GM12878 (cell line): ENCODE data around the gene MRPS9. TPM values are rescaled to one million over a fixed set of nuclear protein-coding genes. Genes with fewer than 3 reads are reported as not detected.

Source experiments
- ATAC-seq: fragments of 200-7000 bp; cut with Tn5 transposase; 3 replicates; pipeline ENCODE4 v1.9.1; 2020; ENCODE audit warnings: mild to moderate bottlenecking, moderate library complexity
- BruUV-seq: library from RNA; stranded (reverse); fragments of 400-500 nt; replicated peaks from 2 replicates; lab custom pipeline; 2021; lab: Mats Ljungman, UMichigan
- CTCF ChIA-PET: fragments of 300-600 bp; sonication (Branson Sonifier 250); formaldehyde crosslinking; extraction: SDS; loops from one replicate; lab custom pipeline; 2021; ENCODE audit warnings: inconsistent platforms; lab: Yijun Ruan, JAX
- POLR2A ChIA-PET: fragments of 350-600 bp; formaldehyde crosslinking; extraction: SDS; loops from one replicate; lab custom pipeline; 2021; ENCODE audit warnings: inconsistent platforms; lab: Charles Lee
- RAD21 ChIA-PET: fragments of 300-600 bp; sonication (Branson Sonifier 250); formaldehyde crosslinking; loops from one replicate; lab custom pipeline; 2023; ENCODE audit warnings: antibody characterized with exemption; ENCODE audit not compliant: unreplicated experiment; lab: Charles Lee
- SMC1A ChIA-PET: fragments of 300-600 bp; sonication (Branson Sonifier 250); formaldehyde crosslinking; loops from one replicate; lab custom pipeline; 2023; ENCODE audit not compliant: unreplicated experiment, uncharacterized antibody; lab: Charles Lee
- DNase-seq: peaks from one replicate; pipeline ENCODE4 v3.0.0-alpha.2; 2011; ENCODE audit warnings: low read depth, low spot score
- FAIRE-seq: peaks from 3 replicates; lab custom pipeline; 2011; peaks lifted over from hg19 to GRCh38; lab: Jason Lieb, UNC
- H2AFZ ChIP-seq: 2 replicates; pipeline ENCODE4 v1.6.0; 2011; ENCODE audit warnings: low read depth, low read length, control low read depth; ENCODE audit not compliant: control insufficient read depth
- H3K27ac ChIP-seq: 2 replicates; pipeline ENCODE4 v1.5.1; 2011; ENCODE audit warnings: control low read depth; ENCODE audit not compliant: control insufficient read depth, insufficient read depth
- H3K27me3 ChIP-seq, 2 experiments: replicated peaks in 1 of 2; 2 replicates each; pipeline versions ENCODE4 v1.6.0 to v1.6.1; 2011; ENCODE audit warnings: low read length in 1 of 2; ENCODE audit not compliant: control insufficient read depth in 2 of 2, insufficient read depth in 2 of 2
- H3K36me3 ChIP-seq, 2 experiments: 2 replicates each; pipeline ENCODE4 v1.5.1; 2011; ENCODE audit warnings: low read length in 1 of 2; ENCODE audit not compliant: control insufficient read depth in 2 of 2, insufficient read depth in 2 of 2
- H3K4me1 ChIP-seq: 2 replicates; pipeline ENCODE4 v1.6.1; 2011; ENCODE audit warnings: mild to moderate bottlenecking, low read length, moderate library complexity, mixed read lengths; ENCODE audit not compliant: control insufficient read depth, insufficient read depth
- H3K4me2 ChIP-seq: 2 replicates; pipeline ENCODE4 v1.6.0; 2011; ENCODE audit warnings: control low read depth; ENCODE audit not compliant: control insufficient read depth, insufficient read depth
- H3K4me3 ChIP-seq: fragments of 200-600 bp; sonication (generic); 2 replicates; pipeline ENCODE4 v1.5.1; 2016
- H3K79me2 ChIP-seq: 2 replicates; pipeline ENCODE4 v1.6.0; 2011; ENCODE audit warnings: low read length; ENCODE audit not compliant: control insufficient read depth, insufficient read depth
- H3K9ac ChIP-seq: 2 replicates; pipeline ENCODE4 v1.8.0; 2011; ENCODE audit warnings: low read length, control low read depth, mixed read lengths; ENCODE audit not compliant: control insufficient read depth, insufficient read depth
- H3K9me3 ChIP-seq: replicated peaks from 3 replicates; pipeline ENCODE4 v1.5.1; 2011; ENCODE audit warnings: mild to moderate bottlenecking, low read length; ENCODE audit not compliant: control insufficient read depth, insufficient read depth
- H4K20me1 ChIP-seq: 2 replicates; pipeline ENCODE4 v1.6.0; 2011; ENCODE audit not compliant: control insufficient read depth, insufficient read depth
- ATF7 ChIP-seq: fragments of 450-650 bp; IDR thresholded peaks from 2 replicates; pipeline ENCODE4 v1.6.1; 2016; ENCODE audit warnings: low read depth, mild to moderate bottlenecking
- CBX3 ChIP-seq: fragments of 200-600 bp; sonication (generic); IDR thresholded peaks from 2 replicates; pipeline ENCODE4 v1.6.1; 2016; ENCODE audit warnings: low read depth, borderline replicate concordance
- CHD4 ChIP-seq: fragments of 200-600 bp; sonication (generic); IDR thresholded peaks from 2 replicates; pipeline ENCODE4 v1.6.1; 2016; ENCODE audit warnings: mild to moderate bottlenecking
- E4F1 ChIP-seq: fragments of 450-650 bp; IDR thresholded peaks from 2 replicates; pipeline ENCODE4 v1.6.1; 2018; ENCODE audit warnings: borderline replicate concordance, mild to moderate bottlenecking; ENCODE audit not compliant: partially characterized antibody
- EGR1 ChIP-seq, 2 experiments: IDR thresholded peaks; 1 replicate in 1 of 2; 2 replicates in 1 of 2; pipeline ENCODE4 v1.6.1; 2011 to 2012; ENCODE audit warnings: low read depth in 2 of 2, low read length in 2 of 2, borderline replicate concordance in 1 of 2, mild to moderate bottlenecking in 1 of 2, moderate library complexity in 1 of 2
- FOXK2 ChIP-seq: fragments of 450-650 bp; IDR thresholded peaks from 2 replicates; pipeline ENCODE4 v1.6.1; 2017; ENCODE audit warnings: mild to moderate bottlenecking, moderate library complexity
- FOXM1 ChIP-seq: IDR thresholded peaks from 2 replicates; pipeline ENCODE4 v1.6.1; 2012; ENCODE audit warnings: low read depth, mild to moderate bottlenecking, inconsistent platforms, low read length, moderate library complexity
- GABPA ChIP-seq: IDR thresholded peaks from 2 replicates; pipeline ENCODE4 v1.6.1; 2014; ENCODE audit warnings: antibody characterized with exemption, low read depth, mild to moderate bottlenecking, inconsistent platforms
- IKZF2 ChIP-seq, 2 experiments: fragments of 450-650 bp; IDR thresholded peaks; 2 replicates each; pipeline ENCODE4 v1.6.1; 2017; ENCODE audit warnings: mild to moderate bottlenecking in 2 of 2, moderate library complexity in 2 of 2
- IRF4 ChIP-seq: IDR thresholded peaks from 2 replicates; pipeline ENCODE4 v1.6.1; 2011; ENCODE audit warnings: low read depth, low read length
- JUNB ChIP-seq: IDR thresholded peaks from 2 replicates; pipeline ENCODE4 v1.6.1; 2016; ENCODE audit warnings: antibody characterized with exemption, mild to moderate bottlenecking
- PKNOX1 ChIP-seq: fragments of 450-650 bp; IDR thresholded peaks from 2 replicates; pipeline ENCODE4 v1.6.1; 2016; ENCODE audit warnings: mild to moderate bottlenecking
- PML ChIP-seq: IDR thresholded peaks from 2 replicates; pipeline ENCODE4 v1.6.1; 2012; ENCODE audit warnings: low read length, inconsistent platforms
- RBBP5 ChIP-seq: fragments of 200-600 bp; sonication (generic); conservative IDR thresholded peaks from 2 replicates; pipeline ENCODE4 v1.6.1; 2016
- YY1 ChIP-seq: IDR thresholded peaks from 2 replicates; pipeline ENCODE4 v1.6.1; 2011; ENCODE audit warnings: low read depth, mild to moderate bottlenecking, low read length
- ZBTB4 ChIP-seq: fragments of 450-650 bp; formaldehyde crosslinking; IDR thresholded peaks from 2 replicates; pipeline ENCODE4 v1.4.0; 2022; ENCODE audit warnings: mild to moderate bottlenecking, moderate library complexity
- ZNF622 ChIP-seq: fragments of 450-650 bp; IDR thresholded peaks from 2 replicates; pipeline ENCODE4 v1.6.1; 2017; ENCODE audit warnings: mild to moderate bottlenecking, inconsistent platforms
- WGBS: methylation state at CpG from one replicate; pipeline ENCODE4 v1.1.6; 2016; ENCODE audit warnings: low lambda C conversion rate; ENCODE audit not compliant: insufficient replicate concordance, insufficient coverage; ENCODE audit errors: missing lambda C conversion rate; 5-methylcytosine and 5-hydroxymethylcytosine counted together
- in situ Hi-C: fragments of 300-500 bp; cut with MboI; formaldehyde crosslinking; loops from 9 replicates; pipeline ENCODE4 v1.14.3; 2018; ENCODE audit warnings: mixed read lengths
- intact Hi-C: fragments of 100-400 bp; cut with micrococcal nuclease; formaldehyde crosslinking; loops from one replicate; pipeline ENCODE4 v1.14.2; 2022; ENCODE audit not compliant: unreplicated experiment
- polyA plus RNA-seq, 11 experiments: library from polyadenylated mRNA; depleted of rRNA in 4 of 11; unstranded in 6 of 11; stranded (reverse) in 5 of 11; fragments of >200 nt; fragmentation: Nextera tagmentation in 4 of 11; fragmentation: Illumina TruSeq in 1 of 11; extraction: Ambion mirVana in 4 of 11; extraction: Trizol in 1 of 11; gene quantifications; 1 replicate in 1 of 11; 2 replicates in 10 of 11; pipeline versions ENCODE4 v1.2.1 to v1.2.3, GENCODE V29; 2011 to 2016; ENCODE audit warnings: inconsistent platforms in 2 of 11, missing spikeins in 2 of 11, low read depth in 1 of 11
- total RNA-seq, 4 experiments: library from RNA; depleted of rRNA in 3 of 4; stranded (reverse); fragments of >200 nt in 3 of 4; fragmentation: Illumina TruSeq in 1 of 4; extraction: Trizol in 1 of 4; gene quantifications; 2 replicates each; pipeline versions ENCODE4 v1.2.1 to v1.2.3, GENCODE V29; 2013 to 2021

MRPS9 gene
- total and polyA plus RNA-seq, 10 of the 15 experiments (the other 5 are each of a cell fraction or from before 2014, with no cell fraction given) = 39.1 to 111 (median 63.4) TPM

- TF ChIP-seq CBX3 = no peak
Observed at GRCh38 chr2:105116348-105116747, 78.5 kb downstream of the MRPS9 start (continued).

DNA sequence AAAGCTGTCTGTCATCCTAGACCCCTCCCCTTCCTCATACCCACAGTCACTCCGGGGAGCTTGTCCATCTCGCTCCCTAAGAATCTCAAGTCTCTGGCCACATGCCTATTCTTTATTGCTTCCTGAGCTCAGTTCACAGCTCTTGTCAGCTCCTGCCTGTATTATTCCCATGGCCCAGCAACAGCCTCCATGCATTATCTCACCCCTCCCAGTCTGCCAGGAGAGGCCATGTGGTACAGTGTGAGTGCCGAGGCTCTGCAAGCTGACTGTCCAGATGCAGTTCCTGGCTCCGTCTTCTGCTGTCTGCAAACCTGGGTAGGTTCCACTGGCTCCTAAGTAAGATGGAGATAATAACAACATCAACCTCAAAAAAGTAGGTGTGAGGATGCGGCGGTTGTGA lies 79.7 kb downstream of the MRPS9 start:
- DNase-seq = no peak
- no peak overlapping the region for H3K9ac ChIP-seq
- WGBS = 86% methylated on average over 6 of the region's 6 CpGs
- H3K27me3 ChIP-seq = no peaks in the 10 kb centered on the region
- FAIRE-seq = no peak
- no peak overlapping the region for H3K4me2 ChIP-seq
- CTCF ChIA-PET = interaction anchor here (1.0 to 9.1 kb wide), 2 partner anchors 111 to 118 kb away, joined by 3 to 291 read pairs; partner anchors contain the start of gene GPR45
- H3K4me1 ChIP-seq = no peaks in the 10 kb centered on the region
- POLR2A ChIA-PET = no interaction called here
- RAD21 ChIA-PET = interaction anchor here (5.4 kb wide), 1 partner anchor 120 kb away, joined by 41 read pairs; no protein-coding TSS in a partner anchor
- no peaks in the 10 kb centered on the region for H3K9me3 ChIP-seq
- intact Hi-C loops = no loop called here
- no TSS peak for BruUV-seq
- no peak overlapping the region for H3K4me3 ChIP-seq
- SMC1A ChIA-PET = interaction anchor here (4.3 to 4.9 kb wide), 3 partner anchors 114 to 122 kb away, joined by 34 to 37 read pairs (median 34); partner anchors contain the start of gene GPR45
- H2AFZ ChIP-seq = no peak overlapping the region
- in situ Hi-C loops = no loop called here
- no peak overlapping the region for H3K27ac ChIP-seq
- H3K36me3 ChIP-seq = no peaks in the 10 kb centered on the region
- no peaks in the 10 kb centered on the region for H4K20me1 ChIP-seq
- no peaks in the 10 kb centered on the region for H3K79me2 ChIP-seq
- no peak for ATAC-seq
- no peak for TF ChIP-seq RBBP5
- TF ChIP-seq JUNB = no peak
- TF ChIP-seq E4F1 = no peak
- TF ChIP-seq EGR1 (IDR thresholded peaks at IDR 0.05; ENCODE audit: borderline replicate concordance in 1 of 2, low read depth in 2 of 2, low read length in 2 of 2) = no peak
- TF ChIP-seq GABPA = no peak
- no peak for TF ChIP-seq YY1
- no peak for TF ChIP-seq CHD4
- no peak for TF ChIP-seq ZBTB4
- no peak for TF ChIP-seq FOXM1
- no peak for TF ChIP-seq PML
- no peak for TF ChIP-seq ATF7
- no peak for TF ChIP-seq IRF4
- TF ChIP-seq FOXK2 = no peak
- no peak for TF ChIP-seq IKZF2 (IDR thresholded peaks at IDR 0.05)
- no peak for TF ChIP-seq ZNF622
- TF ChIP-seq PKNOX1 = no peak
